Osteocyte (in vitro differentiated cells): Measurements from ENCODE around the gene KLHL20. TPM values are rescaled to one million over a fixed set of nuclear protein-coding genes. Genes with fewer than 3 reads are reported as not detected.

ENCODE experiments used
- DNase-seq: peaks from one replicate; pipeline ENCODE4 v3.0.0; 2021; ENCODE audit warnings: mixed read lengths; ENCODE audit not compliant: unreplicated experiment; ENCODE audit errors: extremely low spot score
- H3K27ac Mint-ChIP-seq: one replicate; pipeline ENCODE4 v1.8.0; 2021; ENCODE audit warnings: mild to moderate bottlenecking, mixed read lengths; ENCODE audit not compliant: unreplicated experiment
- H3K27me3 Mint-ChIP-seq: one replicate; pipeline ENCODE4 v1.8.0; 2021; ENCODE audit warnings: mixed read lengths; ENCODE audit not compliant: unreplicated experiment
- H3K36me3 Mint-ChIP-seq: one replicate; pipeline ENCODE4 v1.8.0; 2021; ENCODE audit warnings: mixed read lengths; ENCODE audit not compliant: unreplicated experiment
- H3K4me1 Mint-ChIP-seq: one replicate; pipeline ENCODE4 v1.8.0; 2021; ENCODE audit warnings: mixed read lengths; ENCODE audit not compliant: unreplicated experiment
- H3K4me3 Mint-ChIP-seq: one replicate; pipeline ENCODE4 v1.8.0; 2021; ENCODE audit warnings: mild to moderate bottlenecking, moderate library complexity, mixed read lengths; ENCODE audit not compliant: unreplicated experiment
- H3K9me3 Mint-ChIP-seq: one replicate; pipeline ENCODE4 v1.8.0; 2021; ENCODE audit warnings: mixed read lengths; ENCODE audit not compliant: unreplicated experiment
- total RNA-seq: library from RNA; stranded (reverse); gene quantifications from 2 replicates; pipeline ENCODE4 v1.2.1, GENCODE V29; 2021
- TF ChIP-seq, protein P1 (sequence below): fragments of 200-600 bp; sonication (generic); IDR thresholded peaks from 2 replicates; pipeline ENCODE4 v1.5.0; 2021; ENCODE audit warnings: antibody characterized with exemption, mild to moderate bottlenecking, moderate library complexity

KLHL20 gene
- total RNA-seq, 1 donor from 2014 or later: 27.1 TPM

DNA sequence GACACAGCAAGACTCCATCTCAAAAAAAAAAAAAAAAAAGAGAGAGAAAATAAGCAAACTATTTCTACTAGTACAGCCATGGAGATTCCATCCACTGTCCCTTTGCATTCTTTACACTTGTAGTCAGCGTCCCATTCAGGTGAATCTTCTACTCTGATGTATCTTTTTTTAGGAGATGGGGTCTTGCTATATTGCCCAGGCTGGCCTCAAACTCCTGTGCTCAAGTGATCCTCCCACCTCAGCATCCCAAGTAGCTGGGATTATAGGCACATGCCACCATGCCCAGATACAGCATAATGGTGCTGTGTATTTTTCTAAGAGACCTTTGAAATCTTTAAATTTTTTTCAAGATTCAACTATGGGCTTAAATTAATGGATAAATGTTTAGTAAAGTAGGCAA, 118.0 kb downstream of the KLHL20 start:
- no peak for DNase-seq
- no peak overlapping the region for H3K4me3 Mint-ChIP-seq
- H3K9me3 Mint-ChIP-seq: no peaks in the 10 kb centered on the region
- TF ChIP-seq, protein P1, sequence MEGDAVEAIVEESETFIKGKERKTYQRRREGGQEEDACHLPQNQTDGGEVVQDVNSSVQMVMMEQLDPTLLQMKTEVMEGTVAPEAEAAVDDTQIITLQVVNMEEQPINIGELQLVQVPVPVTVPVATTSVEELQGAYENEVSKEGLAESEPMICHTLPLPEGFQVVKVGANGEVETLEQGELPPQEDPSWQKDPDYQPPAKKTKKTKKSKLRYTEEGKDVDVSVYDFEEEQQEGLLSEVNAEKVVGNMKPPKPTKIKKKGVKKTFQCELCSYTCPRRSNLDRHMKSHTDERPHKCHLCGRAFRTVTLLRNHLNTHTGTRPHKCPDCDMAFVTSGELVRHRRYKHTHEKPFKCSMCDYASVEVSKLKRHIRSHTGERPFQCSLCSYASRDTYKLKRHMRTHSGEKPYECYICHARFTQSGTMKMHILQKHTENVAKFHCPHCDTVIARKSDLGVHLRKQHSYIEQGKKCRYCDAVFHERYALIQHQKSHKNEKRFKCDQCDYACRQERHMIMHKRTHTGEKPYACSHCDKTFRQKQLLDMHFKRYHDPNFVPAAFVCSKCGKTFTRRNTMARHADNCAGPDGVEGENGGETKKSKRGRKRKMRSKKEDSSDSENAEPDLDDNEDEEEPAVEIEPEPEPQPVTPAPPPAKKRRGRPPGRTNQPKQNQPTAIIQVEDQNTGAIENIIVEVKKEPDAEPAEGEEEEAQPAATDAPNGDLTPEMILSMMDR: no peak
- no peaks in the 10 kb centered on the region for H3K27me3 Mint-ChIP-seq
- no peak overlapping the region for H3K27ac Mint-ChIP-seq
- no peaks in the 10 kb centered on the region for H3K4me1 Mint-ChIP-seq
- H3K36me3 Mint-ChIP-seq: peaks cover 18% of the 10 kb centered on the region

Other genes with a start within 250 kb of the KLHL20 start
- 146 and 148 TPM in 2 replicates for gene PRDX6, start 237.6 kb upstream of the KLHL20 start, total RNA-seq
- gene SLC9C2, start 111.9 kb upstream of the KLHL20 start, total RNA-seq: not detected in 2 replicates
- not detected in 2 replicates for gene TEX50, start 79.6 kb upstream of the KLHL20 start, total RNA-seq
- 0.24 TPM in 1 of 2 replicates, not detected in the other for gene ANKRD45, start 45.1 kb upstream of the KLHL20 start, total RNA-seq
- 12.8 and 13.1 TPM in 2 replicates for gene DARS2, start 109.7 kb downstream of the KLHL20 start, total RNA-seq
- gene CENPL, start 109.9 kb downstream of the KLHL20 start, total RNA-seq: 7.9 and 10.9 TPM in 2 replicates
- 529 and 549 TPM in 2 replicates for gene GAS5, start 153.0 kb downstream of the KLHL20 start, total RNA-seq
- gene ZBTB37, start 153.4 kb downstream of the KLHL20 start, total RNA-seq: 15.0 and 15.3 TPM in 2 replicates
- gene SERPINC1, start 202.3 kb downstream of the KLHL20 start, total RNA-seq: 0.40 TPM in 1 of 2 replicates, not detected in the other